OCI-LY1 (cell line): ENCODE measurements around the gene RALGDS.

Experiments used
- H2AFZ ChIP-seq: fragments of 200-600 bp; sonication (generic), shearing (Covaris generic); 2 replicates; pipeline ENCODE4 v1.6.0; 2014; ENCODE audit warnings: antibody characterized with exemption, mild to moderate bottlenecking, low read length
- H3F3A ChIP-seq: fragments of 200-600 bp; sonication (generic), shearing (Covaris generic); 2 replicates; pipeline ENCODE4 v1.6.0; 2014; ENCODE audit warnings: mild to moderate bottlenecking, antibody characterized with exemption, low read length, moderate library complexity; ENCODE audit not compliant: insufficient read depth
- H3K27ac ChIP-seq: fragments of 200-600 bp; sonication (generic); 2 replicates; pipeline ENCODE4 v1.5.1; 2014; ENCODE audit warnings: low read length, mixed run types, mild to moderate bottlenecking, low read depth; ENCODE audit not compliant: poor library complexity, severe bottlenecking
- H3K27me3 ChIP-seq: fragments of 200-600 bp; sonication (generic); 2 replicates; pipeline ENCODE4 v1.6.0; 2014; ENCODE audit warnings: antibody characterized with exemption, mild to moderate bottlenecking, low read length, moderate library complexity; ENCODE audit not compliant: insufficient read depth
- H3K36me3 ChIP-seq: fragments of 200-600 bp; sonication (generic); 2 replicates; pipeline ENCODE4 v1.6.1; 2014; ENCODE audit warnings: mild to moderate bottlenecking, antibody characterized with exemption, low read length, moderate library complexity, mixed read lengths; ENCODE audit not compliant: insufficient read depth
- H3K4me1 ChIP-seq: fragments of 200-600 bp; sonication (generic); 2 replicates; pipeline ENCODE4 v1.5.1; 2014; ENCODE audit warnings: mild to moderate bottlenecking, low read length, moderate library complexity; ENCODE audit not compliant: insufficient read depth, severe bottlenecking
- H3K4me2 ChIP-seq: fragments of 200-600 bp; sonication (generic), shearing (Covaris generic); 2 replicates; pipeline ENCODE4 v1.6.1; 2014; ENCODE audit warnings: low read length
- H3K4me3 ChIP-seq: fragments of 200-600 bp; sonication (generic); 2 replicates; pipeline ENCODE4 v1.5.1; 2014; ENCODE audit warnings: low read length, low read depth, mild to moderate bottlenecking, mixed read lengths; ENCODE audit not compliant: poor library complexity, severe bottlenecking
- H3K79me2 ChIP-seq: fragments of 200-600 bp; shearing (Covaris generic); 2 replicates; pipeline ENCODE4 v1.6.1; 2016; ENCODE audit warnings: mixed run types, low read length, mixed read lengths; ENCODE audit not compliant: insufficient read depth
- H3K9ac ChIP-seq: fragments of 200-600 bp; sonication (generic), shearing (Covaris generic); 2 replicates; pipeline ENCODE4 v1.6.1; 2014; ENCODE audit warnings: mild to moderate bottlenecking, low read length, mixed read lengths
- H3K9me2 ChIP-seq: fragments of 200-600 bp; sonication (generic), shearing (Covaris generic); 2 replicates; pipeline ENCODE4 v1.6.1; 2014; ENCODE audit warnings: low read depth, mild to moderate bottlenecking, low read length, mixed read lengths
- H3K9me3 ChIP-seq: fragments of 200-600 bp; shearing (Covaris generic); 2 replicates; pipeline ENCODE4 v1.6.1; 2014; ENCODE audit warnings: low read length, mixed read lengths
- H4K20me1 ChIP-seq: fragments of 200-600 bp; sonication (generic), shearing (Covaris generic); 2 replicates; pipeline ENCODE4 v1.6.0; 2016; ENCODE audit warnings: mild to moderate bottlenecking, low read length; ENCODE audit not compliant: insufficient read depth
- EZH2 ChIP-seq: fragments of 200-600 bp; sonication (generic), shearing (Covaris generic); IDR thresholded peaks from 2 replicates; pipeline ENCODE4 v1.8.0; 2017; ENCODE audit warnings: borderline replicate concordance, mixed run types, mild to moderate bottlenecking, antibody characterized with exemption, low read length, moderate library complexity, mixed read lengths
- TF ChIP-seq, protein P1 (sequence below): fragments of 200-600 bp; sonication (generic), shearing (Covaris generic); IDR thresholded peaks from 2 replicates; pipeline ENCODE4 v1.5.1; 2017; ENCODE audit warnings: mild to moderate bottlenecking, antibody characterized with exemption, low read length, moderate library complexity, mixed read lengths

The RALGDS gene

DNA sequence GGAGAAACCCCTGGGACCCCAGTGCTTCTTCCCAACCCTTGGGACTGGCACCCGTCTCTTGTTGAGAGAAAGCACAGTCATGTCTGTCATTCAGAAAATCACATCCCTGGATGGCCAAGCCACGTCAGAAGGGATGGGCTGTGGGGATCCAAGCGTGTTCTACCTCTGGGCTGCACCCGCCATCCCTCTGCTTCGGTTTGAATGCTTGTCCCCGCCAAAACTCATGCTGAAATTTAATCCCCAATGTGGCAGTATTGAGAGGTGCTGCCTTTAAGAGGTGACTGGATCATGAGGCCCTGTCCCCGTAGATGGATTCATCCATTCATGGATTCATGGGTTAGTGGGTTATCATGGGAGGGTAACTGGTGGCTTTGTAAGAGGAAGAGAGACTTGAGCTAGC, 32.3 kb downstream of the RALGDS start:
- no peak overlapping the region for H3K4me2 ChIP-seq
- H3K27ac ChIP-seq, result no peak overlapping the region
- no peak overlapping the region for H3K9ac ChIP-seq
- H3F3A ChIP-seq, result no peaks in the 10 kb centered on the region
- TF ChIP-seq, protein P1, sequence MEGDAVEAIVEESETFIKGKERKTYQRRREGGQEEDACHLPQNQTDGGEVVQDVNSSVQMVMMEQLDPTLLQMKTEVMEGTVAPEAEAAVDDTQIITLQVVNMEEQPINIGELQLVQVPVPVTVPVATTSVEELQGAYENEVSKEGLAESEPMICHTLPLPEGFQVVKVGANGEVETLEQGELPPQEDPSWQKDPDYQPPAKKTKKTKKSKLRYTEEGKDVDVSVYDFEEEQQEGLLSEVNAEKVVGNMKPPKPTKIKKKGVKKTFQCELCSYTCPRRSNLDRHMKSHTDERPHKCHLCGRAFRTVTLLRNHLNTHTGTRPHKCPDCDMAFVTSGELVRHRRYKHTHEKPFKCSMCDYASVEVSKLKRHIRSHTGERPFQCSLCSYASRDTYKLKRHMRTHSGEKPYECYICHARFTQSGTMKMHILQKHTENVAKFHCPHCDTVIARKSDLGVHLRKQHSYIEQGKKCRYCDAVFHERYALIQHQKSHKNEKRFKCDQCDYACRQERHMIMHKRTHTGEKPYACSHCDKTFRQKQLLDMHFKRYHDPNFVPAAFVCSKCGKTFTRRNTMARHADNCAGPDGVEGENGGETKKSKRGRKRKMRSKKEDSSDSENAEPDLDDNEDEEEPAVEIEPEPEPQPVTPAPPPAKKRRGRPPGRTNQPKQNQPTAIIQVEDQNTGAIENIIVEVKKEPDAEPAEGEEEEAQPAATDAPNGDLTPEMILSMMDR, result no peak
- TF ChIP-seq EZH2, result no peak
- H2AFZ ChIP-seq, result no peak overlapping the region
- H3K79me2 ChIP-seq, result no peaks in the 10 kb centered on the region
- H4K20me1 ChIP-seq, result no peaks in the 10 kb centered on the region
- H3K4me1 ChIP-seq, result no peaks in the 10 kb centered on the region
- no peaks in the 10 kb centered on the region for H3K9me2 ChIP-seq
- no peaks in the 10 kb centered on the region for H3K36me3 ChIP-seq
- H3K27me3 ChIP-seq, result no peaks in the 10 kb centered on the region
- no peak overlapping the region for H3K4me3 ChIP-seq
- no peaks in the 10 kb centered on the region for H3K9me3 ChIP-seq

DNA sequence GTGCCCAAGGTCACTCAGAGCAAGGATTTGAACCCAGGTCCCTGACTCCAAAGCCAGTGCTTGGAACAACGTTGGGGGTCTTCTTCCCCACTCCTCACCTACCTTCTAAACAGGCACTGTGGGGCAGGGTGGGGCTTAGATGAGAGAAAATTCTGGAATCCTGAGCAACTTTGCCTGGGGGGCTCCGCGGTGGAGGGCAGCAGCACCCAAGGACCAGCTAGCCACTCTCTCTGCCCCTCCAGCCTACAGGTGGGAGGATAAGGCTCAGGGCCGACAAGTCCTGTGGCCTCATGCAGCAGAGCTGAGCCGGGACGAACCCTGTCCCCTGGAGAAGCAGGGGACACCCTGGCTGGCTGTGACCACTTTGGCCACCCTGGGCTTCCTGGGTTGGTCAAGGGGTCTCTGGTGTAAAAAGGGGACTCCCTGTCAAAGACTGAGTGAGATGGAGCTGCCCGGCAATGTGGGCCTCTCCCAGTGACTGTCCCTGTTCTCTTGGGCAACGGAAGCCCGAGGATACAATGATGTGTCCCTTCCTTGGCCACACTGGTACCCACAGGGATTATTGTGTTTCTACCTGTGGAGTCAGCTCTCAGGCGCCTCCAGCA, 32.8 kb downstream of the RALGDS start:
- H3K4me1 ChIP-seq, result no peaks in the 10 kb centered on the region
- H2AFZ ChIP-seq, result no peak overlapping the region
- no peak overlapping the region for H3K4me2 ChIP-seq
- no peaks in the 10 kb centered on the region for H3K9me3 ChIP-seq
- no peaks in the 10 kb centered on the region for H4K20me1 ChIP-seq
- H3K79me2 ChIP-seq, result no peaks in the 10 kb centered on the region
- no peak overlapping the region for H3K27ac ChIP-seq
- no peaks in the 10 kb centered on the region for H3K27me3 ChIP-seq
- H3K4me3 ChIP-seq, result no peak overlapping the region
- H3K9me2 ChIP-seq, result no peaks in the 10 kb centered on the region
- no peak for TF ChIP-seq EZH2
- TF ChIP-seq, protein P1, result no peak
- no peak overlapping the region for H3K9ac ChIP-seq
- H3F3A ChIP-seq, result no peaks in the 10 kb centered on the region
- H3K36me3 ChIP-seq, result no peaks in the 10 kb centered on the region

DNA sequence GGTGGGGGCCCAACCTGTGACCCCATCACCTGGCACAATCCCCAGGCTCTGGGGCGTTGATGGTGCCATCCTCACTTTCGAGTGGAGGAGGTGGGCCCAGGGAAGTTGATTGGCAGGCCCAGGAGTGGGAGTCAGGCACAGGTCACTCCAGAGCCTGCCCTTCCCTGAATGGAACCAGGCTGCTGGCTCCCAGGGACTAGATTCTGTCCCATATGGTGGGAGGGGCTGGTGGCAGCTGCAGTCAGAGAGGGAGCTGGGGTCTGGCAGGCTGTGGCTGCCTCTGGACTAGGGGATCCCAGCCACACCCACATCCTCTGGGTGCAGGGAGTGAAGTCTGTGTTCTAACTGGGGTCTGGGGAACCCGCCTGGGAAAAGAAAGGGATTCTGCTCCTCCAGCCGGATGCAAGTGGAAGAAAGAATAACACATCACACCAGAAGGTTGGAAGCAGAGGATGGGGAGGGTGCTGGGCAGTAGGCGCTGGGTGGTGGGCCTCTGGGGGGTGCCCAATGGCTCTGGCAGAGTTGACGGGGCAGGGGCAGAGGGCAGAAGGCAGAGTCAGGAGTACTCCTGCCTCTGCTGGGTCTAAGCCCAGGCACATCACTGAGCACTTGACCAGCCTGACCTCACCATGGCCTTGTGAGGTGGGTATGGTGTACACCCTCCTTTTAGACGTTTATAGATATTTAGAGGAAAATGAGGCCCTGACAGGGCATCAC, 33.5 kb downstream of the RALGDS start:
- no peak overlapping the region for H2AFZ ChIP-seq
- TF ChIP-seq, protein P1, result no peak
- no peak for TF ChIP-seq EZH2
- no peaks in the 10 kb centered on the region for H3K27me3 ChIP-seq
- no peak overlapping the region for H3K9ac ChIP-seq
- no peaks in the 10 kb centered on the region for H3K79me2 ChIP-seq
- H3K4me1 ChIP-seq, result no peaks in the 10 kb centered on the region
- no peak overlapping the region for H3K4me3 ChIP-seq
- no peaks in the 10 kb centered on the region for H3K9me3 ChIP-seq
- no peak overlapping the region for H3K27ac ChIP-seq
- H3F3A ChIP-seq, result no peaks in the 10 kb centered on the region
- no peaks in the 10 kb centered on the region for H3K9me2 ChIP-seq
- no peaks in the 10 kb centered on the region for H3K36me3 ChIP-seq
- H4K20me1 ChIP-seq, result no peaks in the 10 kb centered on the region
- no peak overlapping the region for H3K4me2 ChIP-seq
